ENCODE measurements around the gene PCYT1A. TPM values are rescaled to one million over a fixed set of nuclear protein-coding genes. Genes with fewer than 3 reads are reported as not detected.
"Not testable (repeated sequence)": the region's sequence is repeated elsewhere in the genome, so short reads cannot be mapped to it uniquely, and the experiment has no call there.

The PCYT1A gene
- polyA plus RNA-seq, 5 donors: 35.1 to 40.9 (median 40.4) TPM

DNA sequence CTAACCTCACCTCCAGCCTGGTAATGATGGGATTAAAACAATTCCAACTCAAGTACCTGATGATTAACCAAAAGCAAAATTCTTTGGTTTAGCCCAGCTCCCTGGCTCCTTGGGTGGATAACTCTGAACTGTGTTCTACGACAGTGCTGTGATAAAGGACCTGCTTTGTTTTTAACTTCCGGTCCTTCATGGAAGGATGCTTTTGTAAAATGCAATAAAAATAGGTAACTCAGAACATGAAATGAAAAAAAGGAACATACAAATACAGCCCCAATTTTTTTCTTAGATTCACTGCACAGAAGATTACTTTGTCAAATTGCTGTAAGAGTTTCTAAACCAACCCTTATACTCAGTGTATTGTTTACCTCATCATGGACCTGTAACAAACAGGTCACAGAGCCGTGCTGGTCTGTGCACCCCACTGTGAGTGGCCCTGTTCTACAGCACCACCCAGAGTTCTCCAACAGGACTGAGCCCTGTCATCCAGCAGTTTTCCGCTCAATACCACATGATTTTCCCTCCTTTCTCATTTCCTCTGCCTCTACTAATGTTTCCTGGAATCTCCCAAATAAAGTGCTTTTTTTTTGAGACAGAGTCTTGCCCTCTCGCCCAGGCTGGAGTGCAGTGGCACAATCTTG is 4.9 kb upstream of the PCYT1A start:
- no peak for DNase-seq

DNA sequence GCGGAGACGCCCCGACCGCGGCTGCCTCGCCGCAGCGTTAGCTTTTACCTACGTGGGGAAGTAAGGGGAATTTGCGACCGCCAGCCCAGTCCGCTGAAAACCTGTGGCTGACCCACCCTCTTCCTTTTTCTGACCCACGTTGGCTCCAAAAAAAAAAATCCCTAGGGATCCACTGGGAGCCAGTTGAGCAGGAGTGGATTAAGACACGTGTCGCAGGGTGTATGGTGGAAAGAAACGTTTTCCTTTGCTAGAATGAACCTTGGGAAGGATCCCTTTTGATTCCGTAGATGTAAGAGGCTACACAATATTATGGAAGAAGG is 575 bp upstream of the PCYT1A start:
- no peak for DNase-seq

DNA sequence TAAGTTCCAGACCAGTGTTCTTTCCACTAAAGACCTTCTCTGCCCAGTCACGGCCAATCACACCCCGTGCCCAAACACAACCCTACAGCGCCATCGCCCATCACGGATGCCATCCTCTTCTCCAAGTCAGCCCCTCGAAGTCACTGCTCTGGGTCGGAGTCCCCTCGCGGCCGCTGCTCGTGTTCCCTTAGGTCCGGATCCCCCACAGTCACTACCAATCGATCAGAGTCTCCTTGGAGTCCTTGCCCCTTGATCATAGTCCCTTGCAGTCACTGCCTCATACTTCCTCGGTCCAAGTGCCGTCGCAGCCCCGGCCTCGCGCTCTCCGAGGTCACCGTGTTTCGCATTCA is 461 bp downstream of the PCYT1A start:
- DNase-seq: no peak

GRCh38 chr3:196284396-196284795 is 3.1 kb downstream of the PCYT1A start:
- DNase-seq: no peak

DNA sequence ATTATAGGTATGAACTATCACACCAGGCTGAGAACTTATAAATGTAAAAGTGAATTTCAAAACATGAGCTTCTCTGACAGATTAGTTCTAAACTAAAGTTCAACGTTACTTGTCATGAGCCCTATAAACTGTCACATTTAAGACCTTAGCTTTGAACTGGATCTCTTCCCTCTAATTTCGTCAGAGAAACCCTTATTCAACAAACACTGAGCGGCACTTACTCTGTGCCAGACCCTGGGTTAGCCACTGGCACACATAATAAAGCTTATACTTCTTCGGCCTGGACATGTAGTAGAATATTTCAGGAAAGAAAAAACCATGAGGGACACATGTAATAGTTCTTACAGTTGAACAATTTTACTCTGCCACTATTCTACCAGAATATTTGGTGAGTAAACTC is 5.6 kb downstream of the PCYT1A start:
- no peak for DNase-seq

DNA sequence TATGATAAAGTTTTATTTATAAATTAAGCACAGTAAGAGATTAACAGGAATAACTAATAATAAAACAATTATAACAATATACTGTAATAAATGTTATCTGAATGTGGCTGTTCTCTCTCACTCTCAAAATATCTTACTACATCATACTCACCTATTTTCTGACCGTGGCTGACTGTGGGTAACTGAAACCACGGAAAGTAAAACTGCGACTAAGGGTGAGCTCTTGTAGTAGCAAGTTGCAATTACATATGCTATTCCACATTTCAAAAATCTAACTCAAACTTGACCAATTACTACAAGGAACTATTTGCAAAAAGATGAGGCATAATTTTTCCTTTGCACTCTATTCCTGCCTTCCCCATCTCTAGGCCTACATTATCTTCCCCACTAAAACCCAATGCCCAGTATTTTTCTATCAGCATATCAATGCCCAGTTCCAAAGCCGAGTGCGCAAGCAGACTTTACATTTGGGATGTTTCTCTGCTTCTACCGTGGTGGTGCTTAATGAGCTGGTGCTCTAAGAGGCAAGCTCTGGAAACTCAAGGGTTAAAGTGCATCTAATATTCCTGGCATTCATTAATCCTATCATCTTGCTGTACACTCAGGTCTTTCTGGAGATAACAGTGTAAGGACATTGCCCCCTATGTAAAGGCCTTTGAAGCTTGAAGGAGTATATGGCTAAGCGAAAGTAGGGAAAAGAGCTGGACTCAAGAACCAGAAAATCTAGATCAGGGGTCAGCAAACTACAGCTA is 6.7 kb downstream of the PCYT1A start:
- no peak for DNase-seq

GRCh38 chr3:196275126-196275525 is 12.4 kb downstream of the PCYT1A start:
- DNase-seq: no peak

DNA sequence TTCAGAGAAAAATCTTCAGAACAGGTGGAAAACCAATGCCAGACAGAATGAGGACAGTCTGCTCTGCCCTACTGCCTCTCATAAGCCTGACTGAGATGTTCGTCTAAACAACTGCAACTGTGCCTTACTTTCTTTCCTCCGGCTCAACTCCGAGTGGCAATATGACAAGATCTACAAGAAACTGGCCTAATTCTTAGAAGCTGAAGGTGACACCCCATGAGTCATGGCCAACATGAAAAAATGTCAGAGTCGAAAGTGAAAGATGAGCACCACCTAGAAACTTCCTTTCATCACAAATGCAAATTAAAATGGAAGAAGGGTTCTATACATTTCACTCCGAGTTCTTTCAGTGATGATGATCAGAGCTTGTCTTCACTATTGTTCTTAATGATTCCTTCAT is 12.9 kb downstream of the PCYT1A start:
- no peak for DNase-seq

GRCh38 chr3:196273655-196274054 is 13.9 kb downstream of the PCYT1A start:
- DNase-seq: no peak

DNA sequence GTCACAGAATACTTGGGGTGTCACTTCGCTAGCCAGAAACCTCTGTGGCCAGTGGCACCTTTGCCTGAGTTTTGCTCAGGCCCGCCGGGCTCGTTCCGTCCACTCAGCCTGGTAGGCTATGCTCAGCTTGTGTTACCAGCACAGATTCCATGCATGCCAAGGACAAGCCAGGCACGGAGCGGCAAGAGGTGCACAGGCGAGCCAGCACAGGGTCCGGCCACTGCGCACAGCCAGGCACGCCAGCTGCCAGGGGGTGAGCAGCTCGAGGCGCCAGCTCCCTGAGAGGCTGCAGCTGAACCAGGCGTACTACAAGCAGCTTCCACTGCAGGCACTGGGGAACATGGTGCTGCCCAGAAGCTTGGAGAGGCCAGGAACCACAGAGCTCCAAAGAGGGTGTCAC is 14.7 kb downstream of the PCYT1A start:
- no peak for DNase-seq

GRCh38 chr3:196270499-196270898 is 17.0 kb downstream of the PCYT1A start:
- DNase-seq: no peak

DNA sequence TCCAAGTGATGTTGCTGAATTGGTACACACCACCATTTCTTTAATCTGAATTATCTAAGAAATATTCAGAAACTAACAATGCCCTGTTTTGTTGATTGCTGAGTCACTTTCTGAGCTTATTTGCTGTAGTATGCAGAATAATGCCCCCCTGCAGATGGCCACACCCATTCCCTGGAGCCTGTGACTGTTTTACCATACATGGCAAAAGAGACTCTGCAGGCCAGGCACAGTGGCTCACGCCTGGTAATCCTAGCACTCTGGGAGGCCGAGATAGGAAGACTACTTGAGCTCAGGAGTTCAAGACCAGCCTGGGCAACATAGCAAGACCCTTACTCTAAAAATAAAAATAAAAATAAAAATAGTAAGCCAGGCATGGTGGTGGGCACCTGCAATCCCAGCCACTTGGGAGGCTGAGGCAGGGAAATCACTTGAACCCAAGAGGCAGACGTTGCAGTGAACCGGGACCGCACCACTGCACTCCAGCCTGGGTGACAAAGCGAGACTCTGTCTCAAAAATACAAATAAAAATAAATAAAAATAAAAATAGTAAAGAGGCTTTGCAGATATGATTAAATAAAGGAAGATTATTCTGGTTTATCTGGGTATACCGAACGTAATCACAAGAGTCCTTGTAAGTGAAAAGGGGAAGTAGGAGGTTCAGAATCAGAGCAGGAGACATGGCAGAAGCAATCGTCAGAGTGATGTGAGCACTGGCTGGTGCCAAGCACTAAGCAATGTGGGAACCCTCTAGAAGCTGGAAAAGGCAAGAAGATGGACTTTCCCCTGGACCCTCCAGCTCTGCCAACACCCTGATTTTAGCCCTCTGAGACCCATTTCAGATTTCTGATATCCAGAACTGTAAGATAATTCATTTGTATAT is 19.0 kb downstream of the PCYT1A start:
- no peak for DNase-seq

- DNase-seq: no peak
Observed at GRCh38 chr3:196263819-196264218, 23.7 kb downstream of the PCYT1A start.

DNA sequence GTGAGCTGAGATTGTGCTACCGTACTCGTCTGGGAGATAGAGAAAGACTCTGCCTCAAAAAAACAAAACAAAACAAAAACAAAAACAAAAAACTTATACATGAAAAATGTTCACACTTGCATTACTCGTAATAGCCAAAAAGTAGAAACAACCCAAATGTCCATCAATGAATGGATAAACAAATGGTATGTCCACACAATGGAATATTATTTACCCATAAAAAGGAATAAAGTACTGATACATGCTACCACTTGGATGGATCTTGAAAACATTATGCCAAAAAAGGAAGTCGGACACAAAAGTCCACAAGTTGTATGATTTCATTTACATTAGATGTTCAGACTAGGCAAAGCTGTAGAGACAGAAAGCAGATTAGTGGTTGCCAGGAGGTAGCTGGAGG is 26.7 kb downstream of the PCYT1A start:
- DNase-seq: no peak

GRCh38 chr3:196255776-196256175 is 31.8 kb downstream of the PCYT1A start:
- no peak for DNase-seq

GRCh38 chr3:196254376-196255283 is 32.9 kb downstream of the PCYT1A start:
- no peak for DNase-seq

GRCh38 chr3:196251918-196252317 is 35.6 kb downstream of the PCYT1A start:
- no peak for DNase-seq

DNA sequence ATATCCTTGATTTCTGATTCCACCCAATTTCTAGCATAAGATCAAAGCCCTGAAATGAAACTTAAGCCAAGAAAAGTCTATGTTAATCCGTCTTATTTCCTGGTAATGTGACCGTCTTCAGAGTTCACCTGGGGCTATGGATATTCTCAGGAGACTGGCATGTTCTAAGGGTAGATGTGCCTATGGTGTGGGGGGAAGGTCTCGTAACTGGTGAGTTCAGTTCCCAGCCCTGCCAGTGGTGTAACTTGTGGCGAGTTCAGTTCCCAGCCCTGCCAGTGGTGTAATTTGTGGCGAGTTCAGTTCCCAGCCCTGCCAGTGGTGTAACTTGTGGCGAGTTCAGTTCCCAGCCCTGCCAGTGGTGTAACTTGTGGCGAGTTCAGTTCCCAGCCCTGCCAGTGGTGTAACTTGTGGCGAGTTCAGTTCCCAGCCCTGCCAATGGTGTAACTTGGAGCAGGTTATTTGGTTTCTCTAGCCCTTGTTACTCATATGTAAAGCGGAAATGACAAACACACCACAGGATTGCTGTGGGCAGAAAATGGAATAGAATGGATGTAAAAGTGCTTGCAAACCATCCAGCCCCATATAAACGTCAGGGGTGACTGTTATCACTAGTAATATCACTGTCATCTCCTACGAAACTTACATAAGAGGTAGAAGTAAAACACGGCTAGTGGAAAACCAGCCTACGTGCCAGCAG is 40.8 kb downstream of the PCYT1A start:
- DNase-seq: no peak

DNA sequence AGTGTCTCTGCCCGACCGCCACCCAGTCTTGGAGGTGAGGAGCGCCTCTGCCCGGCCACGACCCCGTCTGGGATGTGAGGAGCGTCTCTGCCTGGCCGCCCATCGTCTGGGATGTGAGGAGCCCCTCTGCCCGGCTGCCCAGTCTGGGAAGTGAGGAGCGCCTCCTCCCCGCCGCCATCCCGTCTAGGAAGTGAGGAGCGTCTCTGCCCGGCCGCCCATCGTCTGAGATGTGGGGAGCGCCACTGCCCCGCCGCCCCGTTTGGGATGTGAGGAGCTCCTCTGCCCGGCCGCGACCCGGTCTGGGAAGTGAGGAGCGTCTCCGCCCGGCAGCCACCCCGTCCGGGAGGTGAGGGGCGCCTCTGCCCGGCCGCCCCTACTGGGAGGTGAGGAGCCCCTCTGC is 43.4 kb downstream of the PCYT1A start:
- not testable (repeated sequence) for DNase-seq

DNA sequence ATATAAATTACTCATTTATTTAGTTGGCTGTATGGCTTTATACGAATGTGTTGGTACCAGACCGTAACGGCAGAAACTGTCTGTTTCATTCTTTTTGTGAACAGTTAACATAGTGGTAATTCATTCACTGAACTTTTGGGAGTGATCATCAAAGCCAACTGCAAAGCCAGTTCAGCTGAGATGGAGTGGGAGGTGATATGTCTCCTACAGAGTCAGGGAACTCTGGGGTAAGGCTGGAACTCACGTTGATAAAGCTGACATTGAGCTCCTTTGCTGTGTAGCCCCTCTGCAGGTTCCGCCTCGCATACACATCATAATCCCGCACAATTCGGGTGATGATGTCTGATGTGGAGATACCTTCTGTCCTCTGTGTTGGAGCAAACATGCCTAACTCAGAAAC is 45.8 kb downstream of the PCYT1A start:
- DNase-seq: no peak

GRCh38 chr3:196240424-196240823 is 47.1 kb downstream of the PCYT1A start:
- DNase-seq: no peak

All from right lung (tissue), 5 donors.